MM.1S (cell line): ENCODE measurements around the gene MRTFA.
"Not testable (repeated sequence)": the region's sequence is repeated elsewhere in the genome, so short reads cannot be mapped to it uniquely, and the experiment has no call there.

Experiments
- DNase-seq: peaks from one replicate; pipeline ENCODE4 v3.0.0-alpha.2; 2015
- H2AFZ ChIP-seq: fragments of 300-600 bp; sonication (generic); 2 replicates; pipeline ENCODE4 v1.6.0; 2016; ENCODE audit warnings: antibody characterized with exemption, low read length
- H3F3A ChIP-seq: fragments of 300-600 bp; sonication (generic); 2 replicates; pipeline ENCODE4 v1.6.1; 2016; ENCODE audit warnings: mild to moderate bottlenecking, antibody characterized with exemption, low read length, moderate library complexity, mixed read lengths; ENCODE audit not compliant: insufficient read depth
- H3K27ac ChIP-seq: fragments of 300-600 bp; sonication (generic); 2 replicates; pipeline ENCODE4 v1.5.1; 2016; ENCODE audit warnings: mild to moderate bottlenecking, low read length
- H3K27me3 ChIP-seq: fragments of 300-600 bp; sonication (generic); replicated peaks from 2 replicates; pipeline ENCODE4 v1.6.0; 2016; ENCODE audit warnings: low read length; ENCODE audit not compliant: insufficient read depth
- H3K36me3 ChIP-seq: fragments of 300-600 bp; sonication (generic); replicated peaks from 2 replicates; pipeline ENCODE4 v1.6.1; 2016; ENCODE audit warnings: mild to moderate bottlenecking, low read length, mixed read lengths; ENCODE audit not compliant: insufficient read depth
- H3K4me1 ChIP-seq: fragments of 300-600 bp; sonication (generic); 2 replicates; pipeline ENCODE4 v1.6.1; 2016; ENCODE audit warnings: low read length, mixed read lengths
- H3K4me2 ChIP-seq: fragments of 300-600 bp; sonication (generic); 2 replicates; pipeline ENCODE4 v1.6.0; 2016; ENCODE audit warnings: low read depth, low read length
- H3K4me3 ChIP-seq: fragments of 300-600 bp; sonication (generic); 2 replicates; pipeline ENCODE4 v1.5.1; 2016; ENCODE audit warnings: low read length, mixed read lengths
- H3K79me2 ChIP-seq: fragments of 300-600 bp; sonication (generic); 2 replicates; pipeline ENCODE4 v1.6.1; 2016; ENCODE audit warnings: mixed run types, low read length, mixed read lengths
- H3K9ac ChIP-seq: fragments of 300-600 bp; sonication (generic); 2 replicates; pipeline ENCODE4 v1.6.1; 2016; ENCODE audit warnings: low read length, mixed read lengths
- H3K9me2 ChIP-seq: fragments of 300-600 bp; sonication (generic); replicated peaks from 2 replicates; pipeline ENCODE4 v1.6.1; 2016; ENCODE audit warnings: mild to moderate bottlenecking, low read length, mixed read lengths; ENCODE audit not compliant: insufficient read depth
- H3K9me3 ChIP-seq: fragments of 300-600 bp; sonication (generic); replicated peaks from 2 replicates; pipeline ENCODE4 v1.6.1; 2016; ENCODE audit warnings: mild to moderate bottlenecking, low read length, mixed read lengths; ENCODE audit not compliant: insufficient read depth
- H4K20me1 ChIP-seq: fragments of 300-600 bp; sonication (generic); 2 replicates; pipeline ENCODE4 v1.6.1; 2016; ENCODE audit warnings: mild to moderate bottlenecking, low read length, moderate library complexity, mixed read lengths; ENCODE audit not compliant: insufficient read depth
- CTCF ChIP-seq: fragments of 300-600 bp; sonication (generic); IDR thresholded peaks from 2 replicates; pipeline ENCODE4 v1.5.1; 2016; ENCODE audit warnings: antibody characterized with exemption, low read length, mixed read lengths
- EZH2 ChIP-seq: fragments of 300-600 bp; sonication (generic); optimal IDR thresholded peaks from 2 replicates; pipeline ENCODE3; 2017; ENCODE audit warnings: low read depth, mild to moderate bottlenecking, antibody characterized with exemption, low read length, mixed read lengths
- EZH2phosphoT487 ChIP-seq: fragments of 300-600 bp; sonication (generic); IDR thresholded peaks from 2 replicates; pipeline ENCODE4 v1.6.1; 2018; ENCODE audit warnings: antibody characterized with exemption, low read length

Gene MRTFA

GRCh38 chr22:40660730-40661129 is 24.2 kb upstream of the MRTFA start:
- DNase-seq, result no peak
- H3K9me3 ChIP-seq, result no peaks in the 10 kb centered on the region
- H4K20me1 ChIP-seq, result no peaks in the 10 kb centered on the region
- no peak overlapping the region for H3K4me3 ChIP-seq
- no peak overlapping the region for H2AFZ ChIP-seq
- H3K4me1 ChIP-seq, result no peaks in the 10 kb centered on the region
- H3K27me3 ChIP-seq, result no peaks in the 10 kb centered on the region
- no peak for TF ChIP-seq EZH2phosphoT487
- TF ChIP-seq CTCF, result no peak
- no peak overlapping the region for H3K9ac ChIP-seq
- H3F3A ChIP-seq, result no peaks in the 10 kb centered on the region
- no peak overlapping the region for H3K27ac ChIP-seq
- H3K79me2 ChIP-seq, result no peaks in the 10 kb centered on the region
- no peak overlapping the region for H3K4me2 ChIP-seq
- H3K9me2 ChIP-seq, result no peaks in the 10 kb centered on the region
- H3K36me3 ChIP-seq, result no peaks in the 10 kb centered on the region

- DNase-seq, result no peak
- Histone ChIP-seq H3F3A (no peaks in the 10 kb centered on the region; the same call in 1 of the 2 replicates), H3K79me2 (no peaks in the 10 kb centered on the region)
These were observed 22.6 kb upstream of the MRTFA start for GRCh38 chr22:40659166-40659565.

GRCh38 chr22:40656651-40657050 is 20.1 kb upstream of the MRTFA start:
- H2AFZ ChIP-seq, H3K27me3 ChIP-seq, H3K9ac ChIP-seq, H3K4me3 ChIP-seq, H3K9me3 ChIP-seq, H3F3A ChIP-seq, H3K36me3 ChIP-seq, DNase-seq, H3K4me1 ChIP-seq, H3K9me2 ChIP-seq, H3K79me2 ChIP-seq, H4K20me1 ChIP-seq, H3K4me2 ChIP-seq, H3K27ac ChIP-seq: not testable (repeated sequence)

More at GRCh38 chr22:40659166-40659565, 22.6 kb upstream of the MRTFA start:
- no peaks in the 10 kb centered on the region for H3K27me3 ChIP-seq
- H3K9ac ChIP-seq, result no peak overlapping the region
- no peak overlapping the region for H3K4me2 ChIP-seq
- H3K4me1 ChIP-seq, result no peaks in the 10 kb centered on the region
- no peak overlapping the region for H2AFZ ChIP-seq
- H3K36me3 ChIP-seq, result no peaks in the 10 kb centered on the region
- no peak for TF ChIP-seq CTCF
- TF ChIP-seq EZH2phosphoT487, result no peak
- TF ChIP-seq EZH2, result no peak
- H4K20me1 ChIP-seq, result no peaks in the 10 kb centered on the region
- no peaks in the 10 kb centered on the region for H3K9me3 ChIP-seq
- H3K27ac ChIP-seq, result no peak overlapping the region
- H3K4me3 ChIP-seq, result no peak overlapping the region
- no peaks in the 10 kb centered on the region for H3K9me2 ChIP-seq

GRCh38 chr22:40655941-40656340 is 19.4 kb upstream of the MRTFA start:
- H3K27ac ChIP-seq, H3F3A ChIP-seq, H4K20me1 ChIP-seq, H3K36me3 ChIP-seq, H3K9ac ChIP-seq, H2AFZ ChIP-seq, H3K4me1 ChIP-seq, H3K9me2 ChIP-seq, H3K4me3 ChIP-seq, DNase-seq, H3K4me2 ChIP-seq, H3K9me3 ChIP-seq, H3K27me3 ChIP-seq, H3K79me2 ChIP-seq: not testable (repeated sequence)
